ENCODE results near the gene GNB4. TPM values are rescaled to one million over a fixed set of nuclear protein-coding genes. Genes with fewer than 3 reads are reported as not detected.

The GNB4 gene
- total RNA-seq (2014; rRNA removed; shearing (Covaris generic)) = 72.1 and 91.1 TPM in 2 replicates

- peak; percentile 88 for DNase-seq (ENCODE audit: low read depth)
Measured at GRCh38 chr3:179451265-179452175, at the start of gene GNB4. GNB4 (minus strand) TSS chr3:179451470; CDS start chr3:179426200, 25,270 bp downstream.

- no peak for DNase-seq (ENCODE audit: low read depth)
Measured at GRCh38 chr3:179495483-179495882, 44.2 kb upstream of the GNB4 start.

GRCh38 chr3:179493260-179493659 is 42.0 kb upstream of the GNB4 start:
- no peak for DNase-seq (ENCODE audit: low read depth)

GRCh38 chr3:179488213-179488612 is 36.9 kb upstream of the GNB4 start:
- no peak for DNase-seq (ENCODE audit: low read depth)

- DNase-seq (ENCODE audit: low read depth) = peak; percentile 14
Measured at GRCh38 chr3:179486806-179487205, 35.5 kb upstream of the GNB4 start.

- DNase-seq (ENCODE audit: low read depth) = no peak
Measured at GRCh38 chr3:179482857-179483256, 31.6 kb upstream of the GNB4 start.

GRCh38 chr3:179476215-179476614 is 24.9 kb upstream of the GNB4 start:
- no peak for DNase-seq (ENCODE audit: low read depth)

- DNase-seq (ENCODE audit: low read depth) = peak; percentile 17
Measured at GRCh38 chr3:179474480-179474879, 23.2 kb upstream of the GNB4 start.

- no peak for DNase-seq (ENCODE audit: low read depth)
Measured at GRCh38 chr3:179473565-179473964, 22.3 kb upstream of the GNB4 start.

- DNase-seq (ENCODE audit: low read depth) = no peak
Measured at GRCh38 chr3:179464323-179465092, 13.2 kb upstream of the GNB4 start.

GRCh38 chr3:179463319-179463718 is 12.0 kb upstream of the GNB4 start:
- no peak for DNase-seq (ENCODE audit: low read depth)

- no peak for DNase-seq (ENCODE audit: low read depth)
Measured at GRCh38 chr3:179460260-179460659, 9.0 kb upstream of the GNB4 start.

GRCh38 chr3:179455954-179456353 is 4.7 kb upstream of the GNB4 start:
- DNase-seq (ENCODE audit: low read depth) = no peak

GRCh38 chr3:179454887-179455286 is 3.6 kb upstream of the GNB4 start:
- no peak for DNase-seq (ENCODE audit: low read depth)

GRCh38 chr3:179453967-179454366 is 2.7 kb upstream of the GNB4 start:
- DNase-seq (ENCODE audit: low read depth) = no peak

- DNase-seq (ENCODE audit: low read depth) = no peak
Measured at GRCh38 chr3:179452872-179453271, 1.6 kb upstream of the GNB4 start.

- peak; percentile 73 for DNase-seq (ENCODE audit: low read depth)
Measured at GRCh38 chr3:179452176-179452564, 900 bp upstream of the GNB4 start.

- no peak for DNase-seq (ENCODE audit: low read depth)
Measured at GRCh38 chr3:179450901-179451264, 387 bp downstream of the GNB4 start.

- DNase-seq (ENCODE audit: low read depth) = peak; percentile 25
Measured at GRCh38 chr3:179450261-179450701, 989 bp downstream of the GNB4 start.

GRCh38 chr3:179449636-179450035 is 1.6 kb downstream of the GNB4 start:
- no peak for DNase-seq (ENCODE audit: low read depth)

- DNase-seq (ENCODE audit: low read depth) = no peak
Measured at GRCh38 chr3:179447251-179447650, 4.0 kb downstream of the GNB4 start.

GRCh38 chr3:179446501-179446900 is 4.8 kb downstream of the GNB4 start:
- DNase-seq (ENCODE audit: low read depth) = peak; percentile 41

GRCh38 chr3:179438841-179439240 is 12.4 kb downstream of the GNB4 start:
- DNase-seq (ENCODE audit: low read depth) = no peak

All from RPMI7951 (cell line).